ENCODE measurements around the gene SATB1.

Gene SATB1

GRCh38 chr3:18369551-18370185 lies 55.5 kb downstream of the SATB1 start:
- Histone ChIP-seq H3K79me1 (ENCODE audit: low read depth, low read length) (no peaks in the 10 kb centered on the region), H2BK12ac (ENCODE audit: low read length) (no peak overlapping the region), H3K36me3 (replicated peaks in 1 of 2; ENCODE audit: control insufficient read depth in 2 of 2, insufficient read depth in 2 of 2, low read length in 2 of 2) (no peaks in the 10 kb centered on the region), H3K4me2 (ENCODE audit: insufficient read depth, low read length, poor library complexity, severe bottlenecking) (no peak overlapping the region), H2BK120ac (ENCODE audit: low read depth, low read length) (no peak overlapping the region), H3K4me1 (ENCODE audit: control insufficient read depth in 2 of 2, insufficient read depth in 1 of 2, low read depth in 1 of 2, low read length in 2 of 2) (peaks cover 0 to 2% of the 10 kb centered on the region in 2 donors), H2BK15ac (ENCODE audit: low read length) (no peak overlapping the region), H3K18ac (ENCODE audit: low read length) (no peak overlapping the region), H2BK5ac (ENCODE audit: low read length) (no peak overlapping the region), H4K8ac (ENCODE audit: low read depth, low read length) (no peak overlapping the region), H3K14ac (ENCODE audit: low read length) (no peak overlapping the region), H3K4ac (ENCODE audit: low read length) (no peak overlapping the region), H4K91ac (ENCODE audit: low read depth, low read length, poor library complexity) (no peak overlapping the region), H3K27me3 (ENCODE audit: control insufficient read depth in 3 of 3, insufficient read depth in 3 of 3, low read depth in 1 of 3, low read length in 3 of 3) (no peaks in the 10 kb centered on the region), H3K27ac (replicated peaks; ENCODE audit: low read length) (no peak overlapping the region), H3K9ac (ENCODE audit: low read depth, low read length, poor library complexity) (no peak overlapping the region), H2AK5ac (ENCODE audit: low read depth, low read length) (no peak overlapping the region), H2AFZ (ENCODE audit: low read length) (no peak overlapping the region), H3K9me3 (replicated peaks in 1 of 2; ENCODE audit: control insufficient read depth in 2 of 2, insufficient read depth in 1 of 2, low read depth in 1 of 2, low read length in 2 of 2) (no peaks in the 10 kb centered on the region), H3K4me3 (ENCODE audit: low read length in 2 of 2) (no peak overlapping the region), H3K23ac (ENCODE audit: low read depth, low read length, poor library complexity) (no peak overlapping the region)
- DNase-seq (ENCODE audit: low spot score), result no peak
- no CpG with 5 or more reads among the region's 13 CpGs for WGBS, 2 donors (ENCODE audit: extremely low coverage in 2 of 2, insufficient read length in 2 of 2, insufficient replicate concordance in 1 of 2)

- no peak overlapping the region for H2BK120ac ChIP-seq (ENCODE audit: low read depth, low read length)
- H4K91ac ChIP-seq (ENCODE audit: low read depth, low read length, poor library complexity), result no peak overlapping the region
- H3K4me1 ChIP-seq (ENCODE audit: control insufficient read depth in 2 of 2, insufficient read depth in 1 of 2, low read depth in 1 of 2, low read length in 2 of 2), result peaks cover 0 to 2% of the 10 kb centered on the region in 2 donors
- H4K8ac ChIP-seq (ENCODE audit: low read depth, low read length), result no peak overlapping the region
- no peak overlapping the region for H3K4me2 ChIP-seq (ENCODE audit: insufficient read depth, low read length, poor library complexity, severe bottlenecking)
- DNase-seq (ENCODE audit: low spot score), result no peak
- H2BK15ac ChIP-seq (ENCODE audit: low read length), result no peak overlapping the region
- H3K27me3 ChIP-seq (ENCODE audit: control insufficient read depth in 3 of 3, insufficient read depth in 3 of 3, low read depth in 1 of 3, low read length in 3 of 3), result no peaks in the 10 kb centered on the region
- H3K18ac ChIP-seq (ENCODE audit: low read length), result no peak overlapping the region
- H2BK5ac ChIP-seq (ENCODE audit: low read length), result no peak overlapping the region
- H3K4ac ChIP-seq (ENCODE audit: low read length), result no peak overlapping the region
- H2BK12ac ChIP-seq (ENCODE audit: low read length), result no peak overlapping the region
- no peak overlapping the region for H3K9ac ChIP-seq (ENCODE audit: low read depth, low read length, poor library complexity)
- H3K14ac ChIP-seq (ENCODE audit: low read length), result no peak overlapping the region
- no peak overlapping the region for H3K23ac ChIP-seq (ENCODE audit: low read depth, low read length, poor library complexity)
- no peak overlapping the region for H2AK5ac ChIP-seq (ENCODE audit: low read depth, low read length)
- H3K4me3 ChIP-seq (ENCODE audit: low read length in 2 of 2), result no peak overlapping the region
- no peak overlapping the region for H2AFZ ChIP-seq (ENCODE audit: low read length)
- no CpG with 5 or more reads among the region's 3 CpGs for WGBS, 2 donors (ENCODE audit: extremely low coverage in 2 of 2, insufficient read length in 2 of 2, insufficient replicate concordance in 1 of 2)
- no peaks in the 10 kb centered on the region for H3K79me1 ChIP-seq (ENCODE audit: low read depth, low read length)
- no peaks in the 10 kb centered on the region for H3K36me3 ChIP-seq (replicated peaks in 1 of 2; ENCODE audit: control insufficient read depth in 2 of 2, insufficient read depth in 2 of 2, low read length in 2 of 2)
- no peak overlapping the region for H3K27ac ChIP-seq (replicated peaks; ENCODE audit: low read length)
- H3K9me3 ChIP-seq (replicated peaks in 1 of 2; ENCODE audit: control insufficient read depth in 2 of 2, insufficient read depth in 1 of 2, low read depth in 1 of 2, low read length in 2 of 2), result no peaks in the 10 kb centered on the region
Observed at GRCh38 chr3:18366258-18366657, 58.9 kb downstream of the SATB1 start.

- H3K36me3 ChIP-seq (replicated peaks in 1 of 2; ENCODE audit: control insufficient read depth in 2 of 2, insufficient read depth in 2 of 2, low read length in 2 of 2), result no peaks in the 10 kb centered on the region
- no peak overlapping the region for H2AK5ac ChIP-seq (ENCODE audit: low read depth, low read length)
- no peak overlapping the region for H3K23ac ChIP-seq (ENCODE audit: low read depth, low read length, poor library complexity)
- H3K18ac ChIP-seq (ENCODE audit: low read length), result no peak overlapping the region
- H2BK120ac ChIP-seq (ENCODE audit: low read depth, low read length), result no peak overlapping the region
- H2BK12ac ChIP-seq (ENCODE audit: low read length), result no peak overlapping the region
- H4K91ac ChIP-seq (ENCODE audit: low read depth, low read length, poor library complexity), result no peak overlapping the region
- H2BK15ac ChIP-seq (ENCODE audit: low read length), result no peak overlapping the region
- no peak overlapping the region for H3K27ac ChIP-seq (replicated peaks; ENCODE audit: low read length)
- no peak overlapping the region for H3K14ac ChIP-seq (ENCODE audit: low read length)
- no peak overlapping the region for H2AFZ ChIP-seq (ENCODE audit: low read length)
- no peak overlapping the region for H4K8ac ChIP-seq (ENCODE audit: low read depth, low read length)
- WGBS, 2 donors (ENCODE audit: extremely low coverage in 2 of 2, insufficient read length in 2 of 2, insufficient replicate concordance in 1 of 2), result no CpG with 5 or more reads among the region's 2 CpGs
- no peaks in the 10 kb centered on the region for H3K27me3 ChIP-seq (ENCODE audit: control insufficient read depth in 3 of 3, insufficient read depth in 3 of 3, low read depth in 1 of 3, low read length in 3 of 3)
- no peak overlapping the region for H3K4ac ChIP-seq (ENCODE audit: low read length)
- no peak overlapping the region for H3K4me3 ChIP-seq (ENCODE audit: low read length in 2 of 2)
- no peaks in the 10 kb centered on the region for H3K9me3 ChIP-seq (replicated peaks in 1 of 2; ENCODE audit: control insufficient read depth in 2 of 2, insufficient read depth in 1 of 2, low read depth in 1 of 2, low read length in 2 of 2)
- H3K4me2 ChIP-seq (ENCODE audit: insufficient read depth, low read length, poor library complexity, severe bottlenecking), result no peak overlapping the region
- no peaks in the 10 kb centered on the region for H3K79me1 ChIP-seq (ENCODE audit: low read depth, low read length)
- H2BK5ac ChIP-seq (ENCODE audit: low read length), result no peak overlapping the region
- no peaks in the 10 kb centered on the region for H3K4me1 ChIP-seq (ENCODE audit: control insufficient read depth in 2 of 2, insufficient read depth in 1 of 2, low read depth in 1 of 2, low read length in 2 of 2)
- no peak for DNase-seq (ENCODE audit: low spot score)
- no peak overlapping the region for H3K9ac ChIP-seq (ENCODE audit: low read depth, low read length, poor library complexity)
Observed at GRCh38 chr3:18363338-18363737, 61.8 kb downstream of the SATB1 start.

GRCh38 chr3:18357747-18358146 lies 67.4 kb downstream of the SATB1 start:
- no peak overlapping the region for H2BK120ac ChIP-seq (ENCODE audit: low read depth, low read length)
- no peak overlapping the region for H3K23ac ChIP-seq (ENCODE audit: low read depth, low read length, poor library complexity)
- H3K14ac ChIP-seq (ENCODE audit: low read length), result no peak overlapping the region
- no peak overlapping the region for H2BK5ac ChIP-seq (ENCODE audit: low read length)
- H2AFZ ChIP-seq (ENCODE audit: low read length), result no peak overlapping the region
- no peak overlapping the region for H2AK5ac ChIP-seq (ENCODE audit: low read depth, low read length)
- H2BK12ac ChIP-seq (ENCODE audit: low read length), result no peak overlapping the region
- H3K36me3 ChIP-seq (replicated peaks in 1 of 2; ENCODE audit: control insufficient read depth in 2 of 2, insufficient read depth in 2 of 2, low read length in 2 of 2), result no peaks in the 10 kb centered on the region
- H3K4ac ChIP-seq (ENCODE audit: low read length), result no peak overlapping the region
- H3K9ac ChIP-seq (ENCODE audit: low read depth, low read length, poor library complexity), result no peak overlapping the region
- no peaks in the 10 kb centered on the region for H3K27me3 ChIP-seq (ENCODE audit: control insufficient read depth in 3 of 3, insufficient read depth in 3 of 3, low read depth in 1 of 3, low read length in 3 of 3)
- H4K91ac ChIP-seq (ENCODE audit: low read depth, low read length, poor library complexity), result no peak overlapping the region
- no peak overlapping the region for H3K4me2 ChIP-seq (ENCODE audit: insufficient read depth, low read length, poor library complexity, severe bottlenecking)
- H3K18ac ChIP-seq (ENCODE audit: low read length), result no peak overlapping the region
- no peak overlapping the region for H3K27ac ChIP-seq (replicated peaks; ENCODE audit: low read length)
- no peak for DNase-seq (ENCODE audit: low spot score)
- no peak overlapping the region for H2BK15ac ChIP-seq (ENCODE audit: low read length)
- no peak overlapping the region for H4K8ac ChIP-seq (ENCODE audit: low read depth, low read length)
- no peaks in the 10 kb centered on the region for H3K9me3 ChIP-seq (replicated peaks in 1 of 2; ENCODE audit: control insufficient read depth in 2 of 2, insufficient read depth in 1 of 2, low read depth in 1 of 2, low read length in 2 of 2)
- H3K79me1 ChIP-seq (ENCODE audit: low read depth, low read length), result no peaks in the 10 kb centered on the region
- no peak overlapping the region for H3K4me3 ChIP-seq (ENCODE audit: low read length in 2 of 2)
- peaks cover 0 to 2% of the 10 kb centered on the region in 2 donors for H3K4me1 ChIP-seq (ENCODE audit: control insufficient read depth in 2 of 2, insufficient read depth in 1 of 2, low read depth in 1 of 2, low read length in 2 of 2)
